H9 (cell line): ENCODE data around the gene HOMER3. TPM values are rescaled to one million over a fixed set of nuclear protein-coding genes. Genes with fewer than 3 reads are reported as not detected.
A peak's percentile ranks its signal among the peaks of the same experiment; 100 is the strongest.

Experiments
- DNase-seq: peaks from one replicate; pipeline ENCODE4 v3.0.0-alpha.2; 2017
- H2AFZ ChIP-seq: one replicate; pipeline ENCODE4 v1.6.1; 2013; ENCODE audit warnings: mild to moderate bottlenecking, low read length, control low read depth, moderate library complexity
- H2AK5ac ChIP-seq: 2 replicates; pipeline ENCODE4 v1.6.1; 2013; ENCODE audit warnings: low read length, control low read depth, mixed read lengths; ENCODE audit not compliant: insufficient read length
- H2BK120ac ChIP-seq: one replicate; pipeline ENCODE4 v1.6.1; 2013; ENCODE audit warnings: low read depth, mild to moderate bottlenecking, low read length, control low read depth, inconsistent platforms; ENCODE audit not compliant: poor library complexity, severe bottlenecking
- H2BK12ac ChIP-seq: 2 replicates; pipeline ENCODE4 v1.6.1; 2013; ENCODE audit warnings: low read length, control low read depth, mixed read lengths, low read depth; ENCODE audit not compliant: insufficient read length
- H2BK15ac ChIP-seq: 2 replicates; pipeline ENCODE4 v1.6.1; 2013; ENCODE audit warnings: low read depth, low read length, control low read depth
- H2BK20ac ChIP-seq: one replicate; pipeline ENCODE4 v1.6.1; 2013; ENCODE audit warnings: low read depth, mild to moderate bottlenecking, low read length, control low read depth, inconsistent platforms; ENCODE audit not compliant: poor library complexity, severe bottlenecking
- H2BK5ac ChIP-seq: 2 replicates; pipeline ENCODE4 v1.6.1; 2013; ENCODE audit warnings: low read length, control low read depth, mixed read lengths; ENCODE audit not compliant: insufficient read length
- H3K14ac ChIP-seq: 2 replicates; pipeline ENCODE4 v1.6.1; 2013; ENCODE audit warnings: low read length, control low read depth; ENCODE audit not compliant: insufficient read depth
- H3K18ac ChIP-seq: 2 replicates; pipeline ENCODE4 v1.6.1; 2013; ENCODE audit warnings: low read depth, mild to moderate bottlenecking, mixed read lengths, low read length, control low read depth; ENCODE audit not compliant: insufficient read length
- H3K23ac ChIP-seq: 2 replicates; pipeline ENCODE4 v1.6.1; 2013; ENCODE audit warnings: low read length, control low read depth, mixed read lengths, low read depth; ENCODE audit not compliant: insufficient read length
- H3K23me2 ChIP-seq: 2 replicates; pipeline ENCODE4 v1.6.1; 2013; ENCODE audit warnings: low read depth, mild to moderate bottlenecking, mixed read lengths, low read length, control low read depth; ENCODE audit not compliant: insufficient read length, poor library complexity, severe bottlenecking
- H3K27ac ChIP-seq: 2 replicates; pipeline ENCODE4 v1.5.1; 2013; ENCODE audit warnings: low read length, control low read depth, mixed read lengths, low read depth; ENCODE audit not compliant: insufficient read length
- H3K27me3 ChIP-seq: 2 replicates; pipeline ENCODE4 v1.6.1; 2013; ENCODE audit warnings: low read length, control low read depth, inconsistent platforms; ENCODE audit not compliant: insufficient read depth
- H3K4ac ChIP-seq: 2 replicates; pipeline ENCODE4 v1.6.1; 2013; ENCODE audit warnings: low read depth, mild to moderate bottlenecking, control low read depth, inconsistent platforms, low read length, moderate library complexity
- H3K4me1 ChIP-seq: 2 replicates; pipeline ENCODE4 v1.6.1; 2013; ENCODE audit warnings: low read length, control low read depth, inconsistent platforms; ENCODE audit not compliant: insufficient read depth
- H3K4me2 ChIP-seq: 2 replicates; pipeline ENCODE4 v1.6.1; 2013; ENCODE audit warnings: low read length, control low read depth, mixed read lengths; ENCODE audit not compliant: insufficient read length, insufficient read depth
- H3K56ac ChIP-seq: 2 replicates; pipeline ENCODE4 v1.6.1; 2013; ENCODE audit warnings: low read depth, mild to moderate bottlenecking, mixed read lengths, low read length, control low read depth; ENCODE audit not compliant: insufficient read length
- H3K79me1 ChIP-seq: 2 replicates; pipeline ENCODE4 v1.6.1; 2013; ENCODE audit warnings: low read depth, mild to moderate bottlenecking, moderate library complexity, low read length, control low read depth, inconsistent platforms; ENCODE audit not compliant: insufficient read depth, poor library complexity, severe bottlenecking
- H3K79me2 ChIP-seq: 2 replicates; pipeline ENCODE4 v1.6.1; 2013; ENCODE audit warnings: low read length, control low read depth, inconsistent platforms; ENCODE audit not compliant: insufficient read depth
- H3K9ac ChIP-seq: 2 replicates; pipeline ENCODE4 v1.6.1; 2013; ENCODE audit warnings: low read length, control low read depth, mixed read lengths; ENCODE audit not compliant: insufficient read length; ENCODE audit errors: extremely low read depth
- H3K9me3 ChIP-seq: one replicate; pipeline ENCODE4 v1.6.1; 2013; ENCODE audit warnings: low read depth, low read length, inconsistent platforms; ENCODE audit not compliant: control insufficient read depth
- H3T11ph ChIP-seq: one replicate; pipeline ENCODE4 v1.6.1; 2013; ENCODE audit warnings: mild to moderate bottlenecking, low read length, control low read depth, inconsistent platforms
- H4K20me1 ChIP-seq: one replicate; pipeline ENCODE4 v1.6.1; 2013; ENCODE audit not compliant: control insufficient read depth, insufficient read length, insufficient read depth
- H4K5ac ChIP-seq: 2 replicates; pipeline ENCODE4 v1.6.1; 2013; ENCODE audit warnings: low read depth, mild to moderate bottlenecking, mixed read lengths, low read length, control low read depth; ENCODE audit not compliant: insufficient read length
- H4K8ac ChIP-seq: replicated peaks from 2 replicates; pipeline ENCODE4 v1.6.1; 2013; ENCODE audit warnings: low read length, control low read depth, mixed read lengths, low read depth; ENCODE audit not compliant: insufficient read length
- H4K91ac ChIP-seq: 2 replicates; pipeline ENCODE4 v1.6.1; 2013; ENCODE audit warnings: low read depth, mild to moderate bottlenecking, moderate library complexity, mixed read lengths, low read length, control low read depth; ENCODE audit not compliant: insufficient read length
- H3K27ac Mint-ChIP-seq, 3 experiments: 2 replicates in 2 of 3; 3 replicates in 1 of 3; pipeline ENCODE4 v1.8.0; 2020 to 2021; ENCODE audit warnings: mixed read lengths in 3 of 3, mild to moderate bottlenecking in 1 of 3, moderate library complexity in 1 of 3
- H3K27me3 Mint-ChIP-seq: 2 replicates; pipeline ENCODE4 v1.8.0; 2021; ENCODE audit warnings: low read depth, mild to moderate bottlenecking, moderate library complexity, mixed read lengths
- H3K36me3 Mint-ChIP-seq, 3 experiments: 2 replicates in 2 of 3; 3 replicates in 1 of 3; pipeline ENCODE4 v1.8.0; 2020 to 2021; ENCODE audit warnings: low read depth in 3 of 3, mixed read lengths in 3 of 3; ENCODE audit not compliant: insufficient read depth in 1 of 3
- H3K4me1 Mint-ChIP-seq, 2 experiments: 2 replicates each; pipeline ENCODE4 v1.8.0; 2020; ENCODE audit warnings: mixed read lengths in 2 of 2
- H3K4me3 Mint-ChIP-seq, 2 experiments: 2 replicates in 1 of 2; 3 replicates in 1 of 2; pipeline ENCODE4 v1.8.0; 2020 to 2021; ENCODE audit warnings: mild to moderate bottlenecking in 2 of 2, mixed read lengths in 2 of 2, moderate library complexity in 1 of 2
- H3K9me3 Mint-ChIP-seq, 2 experiments: 2 replicates in 1 of 2; 3 replicates in 1 of 2; pipeline ENCODE4 v1.8.0; 2020; ENCODE audit warnings: mild to moderate bottlenecking in 2 of 2, mixed read lengths in 2 of 2, moderate library complexity in 1 of 2
- WGBS: extraction: QIAGEN DNeasy Blood & Tissue Kit; methylation state at CpG from one replicate; pipeline ENCODE4 v1.1.7; 2013; ENCODE audit warnings: missing lambda C conversion rate, low lambda C conversion rate, mixed read lengths; ENCODE audit not compliant: insufficient read length; ENCODE audit errors: extremely low coverage; 5-methylcytosine and 5-hydroxymethylcytosine counted together
- total RNA-seq: library from RNA; stranded (reverse); gene quantifications from 2 replicates; pipeline ENCODE4 v1.2.1, GENCODE V29; 2021
- TF ChIP-seq, protein P1 (sequence below): fragments of 200-600 bp; sonication (generic); conservative IDR thresholded peaks from 3 replicates; pipeline ENCODE4 v1.8.0; 2021; ENCODE audit warnings: antibody characterized with exemption, mild to moderate bottlenecking

HOMER3 gene
- total RNA-seq, 1 experiment from 2014 or later = 20.2 TPM

DNA sequence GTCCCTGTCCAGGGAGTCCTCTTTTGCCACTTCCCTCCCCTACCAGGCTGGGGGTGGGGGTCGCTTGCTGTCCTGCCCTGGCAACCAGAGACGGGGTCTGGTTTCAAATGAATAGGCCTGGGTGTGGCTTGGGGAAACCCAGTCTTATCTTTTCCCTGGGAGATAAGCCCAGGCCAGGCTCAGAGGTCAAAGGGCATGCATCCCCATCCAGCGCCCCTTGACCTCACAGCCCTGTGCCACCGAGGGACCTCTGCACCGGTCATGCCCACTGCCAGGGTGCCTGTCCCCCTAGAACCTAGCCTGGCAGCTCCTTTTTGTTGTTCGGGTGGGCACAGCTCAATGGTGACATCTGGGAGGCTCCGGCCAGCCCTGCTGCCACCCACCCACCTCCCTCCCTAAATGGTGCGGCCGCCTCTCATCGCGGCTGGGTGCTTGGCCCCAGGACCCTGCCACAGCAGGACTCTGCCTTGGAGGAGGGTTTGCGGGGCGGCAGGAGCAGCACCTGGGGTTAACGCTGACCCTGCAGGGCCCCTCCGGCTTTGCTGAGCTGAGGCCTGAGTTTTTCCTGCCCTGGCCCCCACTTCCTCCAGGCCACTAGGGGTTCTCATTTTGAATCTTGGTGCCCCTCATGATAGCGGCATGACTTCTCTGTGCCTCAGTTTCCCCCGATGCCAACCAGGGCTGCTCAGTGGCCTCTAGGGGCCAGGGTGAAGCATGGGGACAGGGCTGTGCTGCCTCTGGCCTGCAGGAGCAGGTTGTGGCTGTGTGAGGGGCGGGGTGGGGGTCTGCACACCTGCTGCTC is 42.2 kb downstream of the HOMER3 start:
- Histone ChIP-seq H3K27ac (no peak overlapping the region), H3K9ac (no peak overlapping the region), H3K79me2 (no peaks in the 10 kb centered on the region), H3K23ac (no peak overlapping the region), H3K9me3 (no peaks in the 10 kb centered on the region), H3K27me3 (no peaks in the 10 kb centered on the region; the same call in 1 of the 2 replicates), H2BK15ac (no peak overlapping the region), H2BK5ac (no peak overlapping the region), H3K56ac (no peak overlapping the region), H3K4me2 (no peak overlapping the region), H4K91ac (no peak overlapping the region), H2AK5ac (no peak overlapping the region), H3K23me2 (peaks cover 7% of the 10 kb centered on the region), H2AFZ (no peak overlapping the region), H2BK20ac (no peak overlapping the region), H4K8ac (no peak overlapping the region), H2BK120ac (no peak overlapping the region), H3K4ac (no peak overlapping the region), H3K18ac (no peak overlapping the region), H3K79me1 (no peaks in the 10 kb centered on the region), H3K14ac (no peak overlapping the region), H3K4me1 (no peaks in the 10 kb centered on the region), H3T11ph (no peak overlapping the region), H4K20me1 (no peaks in the 10 kb centered on the region), H4K5ac (no peak overlapping the region), H2BK12ac (no peak overlapping the region)
- H3K36me3 Mint-ChIP-seq = peaks cover 1 to 9% (median 5%) of the 10 kb centered on the region in 3 experiments; a peak in 5 of 7 replicates
- H3K27ac Mint-ChIP-seq = no peak overlapping the region
- H3K4me1 Mint-ChIP-seq = peaks cover 0 to 8% of the 10 kb centered on the region in 2 experiments; a peak in 1 of 4 replicates
- peak; percentile 26 for DNase-seq
- H3K9me3 Mint-ChIP-seq = no peaks in the 10 kb centered on the region; a peak in 1 of 5 replicates
- no peak overlapping the region for H3K4me3 Mint-ChIP-seq
- TF ChIP-seq, protein P1, sequence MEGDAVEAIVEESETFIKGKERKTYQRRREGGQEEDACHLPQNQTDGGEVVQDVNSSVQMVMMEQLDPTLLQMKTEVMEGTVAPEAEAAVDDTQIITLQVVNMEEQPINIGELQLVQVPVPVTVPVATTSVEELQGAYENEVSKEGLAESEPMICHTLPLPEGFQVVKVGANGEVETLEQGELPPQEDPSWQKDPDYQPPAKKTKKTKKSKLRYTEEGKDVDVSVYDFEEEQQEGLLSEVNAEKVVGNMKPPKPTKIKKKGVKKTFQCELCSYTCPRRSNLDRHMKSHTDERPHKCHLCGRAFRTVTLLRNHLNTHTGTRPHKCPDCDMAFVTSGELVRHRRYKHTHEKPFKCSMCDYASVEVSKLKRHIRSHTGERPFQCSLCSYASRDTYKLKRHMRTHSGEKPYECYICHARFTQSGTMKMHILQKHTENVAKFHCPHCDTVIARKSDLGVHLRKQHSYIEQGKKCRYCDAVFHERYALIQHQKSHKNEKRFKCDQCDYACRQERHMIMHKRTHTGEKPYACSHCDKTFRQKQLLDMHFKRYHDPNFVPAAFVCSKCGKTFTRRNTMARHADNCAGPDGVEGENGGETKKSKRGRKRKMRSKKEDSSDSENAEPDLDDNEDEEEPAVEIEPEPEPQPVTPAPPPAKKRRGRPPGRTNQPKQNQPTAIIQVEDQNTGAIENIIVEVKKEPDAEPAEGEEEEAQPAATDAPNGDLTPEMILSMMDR = no peak
- WGBS = no CpG with 5 or more reads among the region's 18 CpGs
- H3K27me3 Mint-ChIP-seq = peaks cover 17% of the 10 kb centered on the region
